WTC11 (cell line): ENCODE results near the gene DRC1. TPM values are rescaled to one million over a fixed set of nuclear protein-coding genes. Genes with fewer than 3 reads are reported as not detected.

Experiments
- ATAC-seq: fragments of 200-7000 bp; cut with Tn5 transposase; 2 replicates; pipeline ENCODE4 v1.10.0; 2021; ENCODE audit warnings: mild to moderate bottlenecking, moderate library complexity
- CTCF ChIA-PET: fragments of 300-600 bp; sonication (Branson Sonifier 250); formaldehyde crosslinking; loops from one replicate; lab custom pipeline; 2021; ENCODE audit warnings: antibody characterized with exemption; lab: Charles Lee
- POLR2A ChIA-PET: fragments of 350-600 bp; sonication (Branson Sonifier 250); formaldehyde crosslinking; loops from one replicate; lab custom pipeline; 2021; ENCODE audit warnings: antibody characterized with exemption; lab: Charles Lee
- DNase-seq: peaks from one replicate; pipeline ENCODE4 v3.0.0; 2021; ENCODE audit warnings: low spot score
- H3K27ac Mint-ChIP-seq: 2 replicates; pipeline ENCODE4 v1.8.0; 2021; ENCODE audit warnings: mixed read lengths
- H3K27me3 Mint-ChIP-seq: 2 replicates; pipeline ENCODE4 v1.8.0; 2021; ENCODE audit warnings: low read depth, mild to moderate bottlenecking, moderate library complexity, mixed read lengths
- H3K36me3 Mint-ChIP-seq: 2 replicates; pipeline ENCODE4 v1.8.0; 2021; ENCODE audit warnings: mixed read lengths
- H3K4me1 Mint-ChIP-seq: 2 replicates; pipeline ENCODE4 v1.8.0; 2022; ENCODE audit warnings: mixed read lengths
- H3K4me3 Mint-ChIP-seq: 2 replicates; pipeline ENCODE4 v1.8.0; 2021; ENCODE audit warnings: mild to moderate bottlenecking, moderate library complexity, mixed read lengths
- H3K9me3 Mint-ChIP-seq: 2 replicates; pipeline ENCODE4 v1.8.0; 2021; ENCODE audit warnings: mixed read lengths
- CBFB ChIP-seq: sonication (generic); formaldehyde crosslinking; IDR thresholded peaks from 2 replicates; pipeline ENCODE4 v1.8.1; 2022; ENCODE audit warnings: mild to moderate bottlenecking, low read depth, missing genetic modification reagents
- CREB1 ChIP-seq: sonication (generic); formaldehyde crosslinking; IDR thresholded peaks from 2 replicates; pipeline ENCODE4 v1.8.0; 2023; ENCODE audit warnings: mild to moderate bottlenecking, missing genetic modification reagents
- CTCF ChIP-seq: fragments of 200-600 bp; IDR thresholded peaks from 2 replicates; pipeline ENCODE4 v1.8.0; 2022; ENCODE audit warnings: antibody characterized with exemption
- HMGA2 ChIP-seq: fragments of 250-450 bp; sonication (Bioruptor Pico); IDR thresholded peaks from 2 replicates; pipeline ENCODE4 v1.4.0; 2021; ENCODE audit warnings: mild to moderate bottlenecking, moderate library complexity
- JUN ChIP-seq: sonication (generic); formaldehyde crosslinking; IDR thresholded peaks from 2 replicates; pipeline ENCODE4 v1.8.0; 2023; ENCODE audit warnings: mild to moderate bottlenecking, missing genetic modification reagents
- MYBL2 ChIP-seq: sonication (generic); formaldehyde crosslinking; IDR thresholded peaks from 2 replicates; pipeline ENCODE4 v1.8.1; 2023; ENCODE audit warnings: mild to moderate bottlenecking, moderate library complexity, missing genetic modification reagents
- NFATC4 ChIP-seq: fragments of 250-450 bp; sonication (Bioruptor Pico); IDR thresholded peaks from 2 replicates; pipeline ENCODE4 v1.9.0; 2021; ENCODE audit warnings: mild to moderate bottlenecking
- NFYB ChIP-seq: sonication (generic); formaldehyde crosslinking; conservative IDR thresholded peaks from 2 replicates; pipeline ENCODE4 v1.8.0; 2022; ENCODE audit warnings: low read depth, missing genetic modification reagents
- NR1H2 ChIP-seq: sonication (generic); formaldehyde crosslinking; IDR thresholded peaks from 2 replicates; pipeline ENCODE4 v1.9.0; 2021; ENCODE audit warnings: mild to moderate bottlenecking, moderate library complexity, missing genetic modification reagents
- SP1 ChIP-seq: sonication (generic); formaldehyde crosslinking; conservative IDR thresholded peaks from 2 replicates; pipeline ENCODE4 v1.8.1; 2022; ENCODE audit warnings: missing genetic modification reagents
- TCF7 ChIP-seq: sonication (generic); formaldehyde crosslinking; IDR thresholded peaks from 2 replicates; pipeline ENCODE4 v1.8.0; 2022; ENCODE audit warnings: mild to moderate bottlenecking, low read depth, missing genetic modification reagents, moderate library complexity
- TEAD1 ChIP-seq: sonication (generic); formaldehyde crosslinking; IDR thresholded peaks from 2 replicates; pipeline ENCODE4 v1.8.0; 2022; ENCODE audit warnings: mild to moderate bottlenecking, missing genetic modification reagents
- TP53 ChIP-seq: sonication (generic); formaldehyde crosslinking; IDR thresholded peaks from 2 replicates; pipeline ENCODE4 v1.8.1; 2023; ENCODE audit warnings: mild to moderate bottlenecking, missing genetic modification reagents
- ZBTB21 ChIP-seq: sonication (generic); formaldehyde crosslinking; IDR thresholded peaks from 2 replicates; pipeline ENCODE4 v1.8.1; 2023; ENCODE audit warnings: mild to moderate bottlenecking, missing genetic modification reagents, borderline replicate concordance
- ZNF232 ChIP-seq: sonication (generic); formaldehyde crosslinking; IDR thresholded peaks from 2 replicates; pipeline ENCODE4 v1.8.0; 2022; ENCODE audit warnings: mild to moderate bottlenecking, missing genetic modification reagents
- total RNA-seq: library from RNA; stranded (reverse); gene quantifications from 3 replicates; pipeline ENCODE4 v1.2.3, GENCODE V29; 2021
- TF ChIP-seq, protein P1 (sequence below): sonication (generic); formaldehyde crosslinking; IDR thresholded peaks from 2 replicates; pipeline ENCODE4 v1.8.0; 2023; ENCODE audit warnings: missing genetic modification reagents, mild to moderate bottlenecking, borderline replicate concordance
- TF ChIP-seq, protein P2 (sequence below): sonication (generic); formaldehyde crosslinking; IDR thresholded peaks from 2 replicates; pipeline ENCODE4 v1.8.1; 2022; ENCODE audit warnings: missing genetic modification reagents, borderline replicate concordance
- TF ChIP-seq, protein P3 (sequence below): sonication (generic); formaldehyde crosslinking; IDR thresholded peaks from 2 replicates; pipeline ENCODE4 v1.8.0; 2022; ENCODE audit warnings: missing genetic modification reagents
- TF ChIP-seq, protein P4 (sequence below): sonication (generic); formaldehyde crosslinking; IDR thresholded peaks from 2 replicates; pipeline ENCODE4 v1.8.1; 2023; ENCODE audit warnings: mild to moderate bottlenecking, moderate library complexity, missing genetic modification reagents
- TF ChIP-seq, protein P5 (sequence below): sonication (generic); formaldehyde crosslinking; IDR thresholded peaks from 2 replicates; pipeline ENCODE4 v1.8.0; 2022; ENCODE audit warnings: mild to moderate bottlenecking, missing genetic modification reagents

DRC1 gene
- total RNA-seq, 1 experiment from 2014 or later = 0.55 TPM

GRCh38 chr2:26399771-26400376, 1.8 kb upstream of the DRC1 start (continued):
- TF ChIP-seq, protein P1, sequence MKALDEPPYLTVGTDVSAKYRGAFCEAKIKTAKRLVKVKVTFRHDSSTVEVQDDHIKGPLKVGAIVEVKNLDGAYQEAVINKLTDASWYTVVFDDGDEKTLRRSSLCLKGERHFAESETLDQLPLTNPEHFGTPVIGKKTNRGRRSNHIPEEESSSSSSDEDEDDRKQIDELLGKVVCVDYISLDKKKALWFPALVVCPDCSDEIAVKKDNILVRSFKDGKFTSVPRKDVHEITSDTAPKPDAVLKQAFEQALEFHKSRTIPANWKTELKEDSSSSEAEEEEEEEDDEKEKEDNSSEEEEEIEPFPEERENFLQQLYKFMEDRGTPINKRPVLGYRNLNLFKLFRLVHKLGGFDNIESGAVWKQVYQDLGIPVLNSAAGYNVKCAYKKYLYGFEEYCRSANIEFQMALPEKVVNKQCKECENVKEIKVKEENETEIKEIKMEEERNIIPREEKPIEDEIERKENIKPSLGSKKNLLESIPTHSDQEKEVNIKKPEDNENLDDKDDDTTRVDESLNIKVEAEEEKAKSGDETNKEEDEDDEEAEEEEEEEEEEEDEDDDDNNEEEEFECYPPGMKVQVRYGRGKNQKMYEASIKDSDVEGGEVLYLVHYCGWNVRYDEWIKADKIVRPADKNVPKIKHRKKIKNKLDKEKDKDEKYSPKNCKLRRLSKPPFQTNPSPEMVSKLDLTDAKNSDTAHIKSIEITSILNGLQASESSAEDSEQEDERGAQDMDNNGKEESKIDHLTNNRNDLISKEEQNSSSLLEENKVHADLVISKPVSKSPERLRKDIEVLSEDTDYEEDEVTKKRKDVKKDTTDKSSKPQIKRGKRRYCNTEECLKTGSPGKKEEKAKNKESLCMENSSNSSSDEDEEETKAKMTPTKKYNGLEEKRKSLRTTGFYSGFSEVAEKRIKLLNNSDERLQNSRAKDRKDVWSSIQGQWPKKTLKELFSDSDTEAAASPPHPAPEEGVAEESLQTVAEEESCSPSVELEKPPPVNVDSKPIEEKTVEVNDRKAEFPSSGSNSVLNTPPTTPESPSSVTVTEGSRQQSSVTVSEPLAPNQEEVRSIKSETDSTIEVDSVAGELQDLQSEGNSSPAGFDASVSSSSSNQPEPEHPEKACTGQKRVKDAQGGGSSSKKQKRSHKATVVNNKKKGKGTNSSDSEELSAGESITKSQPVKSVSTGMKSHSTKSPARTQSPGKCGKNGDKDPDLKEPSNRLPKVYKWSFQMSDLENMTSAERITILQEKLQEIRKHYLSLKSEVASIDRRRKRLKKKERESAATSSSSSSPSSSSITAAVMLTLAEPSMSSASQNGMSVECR = no peak
- TF ChIP-seq HMGA2 = no peak
- no peak for TF ChIP-seq CBFB (CRISPR knock-in tag)
- TF ChIP-seq NFATC4 = no peak
- TF ChIP-seq, protein P2, sequence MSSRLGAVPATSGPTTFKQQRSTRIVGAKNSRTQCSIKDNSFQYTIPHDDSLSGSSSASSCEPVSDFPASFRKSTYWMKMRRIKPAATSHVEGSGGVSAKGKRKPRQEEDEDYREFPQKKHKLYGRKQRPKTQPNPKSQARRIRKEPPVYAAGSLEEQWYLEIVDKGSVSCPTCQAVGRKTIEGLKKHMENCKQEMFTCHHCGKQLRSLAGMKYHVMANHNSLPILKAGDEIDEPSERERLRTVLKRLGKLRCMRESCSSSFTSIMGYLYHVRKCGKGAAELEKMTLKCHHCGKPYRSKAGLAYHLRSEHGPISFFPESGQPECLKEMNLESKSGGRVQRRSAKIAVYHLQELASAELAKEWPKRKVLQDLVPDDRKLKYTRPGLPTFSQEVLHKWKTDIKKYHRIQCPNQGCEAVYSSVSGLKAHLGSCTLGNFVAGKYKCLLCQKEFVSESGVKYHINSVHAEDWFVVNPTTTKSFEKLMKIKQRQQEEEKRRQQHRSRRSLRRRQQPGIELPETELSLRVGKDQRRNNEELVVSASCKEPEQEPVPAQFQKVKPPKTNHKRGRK (CRISPR knock-in tag) = no peak
- no peak for TF ChIP-seq TEAD1 (CRISPR knock-in tag)
- no peak for TF ChIP-seq NR1H2 (CRISPR knock-in tag)
- TF ChIP-seq CREB1 (CRISPR knock-in tag) = no peak
- TF ChIP-seq ZNF232 = no peak
- TF ChIP-seq TCF7 (CRISPR knock-in tag) = no peak

- ChIA-PET CTCF (no interaction called here), POLR2A (no interaction called here)
- Mint-ChIP-seq H3K4me3 (no peak overlapping the region), H3K27ac (no peak overlapping the region), H3K9me3 (no peaks in the 10 kb centered on the region), H3K4me1 (peaks cover 3% of the 10 kb centered on the region; the same call in 1 of the 2 replicates), H3K27me3 (peaks cover 10% of the 10 kb centered on the region; the same call in 1 of the 2 replicates), H3K36me3 (no peaks in the 10 kb centered on the region)
- DNase-seq (no peak), ATAC-seq (no peak)
- TF ChIP-seq CTCF = no peak
- TF ChIP-seq NFATC4 = no peak
- TF ChIP-seq JUN (CRISPR knock-in tag) = no peak
- TF ChIP-seq, protein P3, sequence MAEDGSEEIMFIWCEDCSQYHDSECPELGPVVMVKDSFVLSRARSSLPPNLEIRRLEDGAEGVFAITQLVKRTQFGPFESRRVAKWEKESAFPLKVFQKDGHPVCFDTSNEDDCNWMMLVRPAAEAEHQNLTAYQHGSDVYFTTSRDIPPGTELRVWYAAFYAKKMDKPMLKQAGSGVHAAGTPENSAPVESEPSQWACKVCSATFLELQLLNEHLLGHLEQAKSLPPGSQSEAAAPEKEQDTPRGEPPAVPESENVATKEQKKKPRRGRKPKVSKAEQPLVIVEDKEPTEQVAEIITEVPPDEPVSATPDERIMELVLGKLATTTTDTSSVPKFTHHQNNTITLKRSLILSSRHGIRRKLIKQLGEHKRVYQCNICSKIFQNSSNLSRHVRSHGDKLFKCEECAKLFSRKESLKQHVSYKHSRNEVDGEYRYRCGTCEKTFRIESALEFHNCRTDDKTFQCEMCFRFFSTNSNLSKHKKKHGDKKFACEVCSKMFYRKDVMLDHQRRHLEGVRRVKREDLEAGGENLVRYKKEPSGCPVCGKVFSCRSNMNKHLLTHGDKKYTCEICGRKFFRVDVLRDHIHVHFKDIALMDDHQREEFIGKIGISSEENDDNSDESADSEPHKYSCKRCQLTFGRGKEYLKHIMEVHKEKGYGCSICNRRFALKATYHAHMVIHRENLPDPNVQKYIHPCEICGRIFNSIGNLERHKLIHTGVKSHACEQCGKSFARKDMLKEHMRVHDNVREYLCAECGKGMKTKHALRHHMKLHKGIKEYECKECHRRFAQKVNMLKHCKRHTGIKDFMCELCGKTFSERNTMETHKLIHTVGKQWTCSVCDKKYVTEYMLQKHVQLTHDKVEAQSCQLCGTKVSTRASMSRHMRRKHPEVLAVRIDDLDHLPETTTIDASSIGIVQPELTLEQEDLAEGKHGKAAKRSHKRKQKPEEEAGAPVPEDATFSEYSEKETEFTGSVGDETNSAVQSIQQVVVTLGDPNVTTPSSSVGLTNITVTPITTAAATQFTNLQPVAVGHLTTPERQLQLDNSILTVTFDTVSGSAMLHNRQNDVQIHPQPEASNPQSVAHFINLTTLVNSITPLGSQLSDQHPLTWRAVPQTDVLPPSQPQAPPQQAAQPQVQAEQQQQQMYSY (CRISPR knock-in tag) = no peak
- TF ChIP-seq, protein P2 (CRISPR knock-in tag) = no peak
- TF ChIP-seq, protein P4, sequence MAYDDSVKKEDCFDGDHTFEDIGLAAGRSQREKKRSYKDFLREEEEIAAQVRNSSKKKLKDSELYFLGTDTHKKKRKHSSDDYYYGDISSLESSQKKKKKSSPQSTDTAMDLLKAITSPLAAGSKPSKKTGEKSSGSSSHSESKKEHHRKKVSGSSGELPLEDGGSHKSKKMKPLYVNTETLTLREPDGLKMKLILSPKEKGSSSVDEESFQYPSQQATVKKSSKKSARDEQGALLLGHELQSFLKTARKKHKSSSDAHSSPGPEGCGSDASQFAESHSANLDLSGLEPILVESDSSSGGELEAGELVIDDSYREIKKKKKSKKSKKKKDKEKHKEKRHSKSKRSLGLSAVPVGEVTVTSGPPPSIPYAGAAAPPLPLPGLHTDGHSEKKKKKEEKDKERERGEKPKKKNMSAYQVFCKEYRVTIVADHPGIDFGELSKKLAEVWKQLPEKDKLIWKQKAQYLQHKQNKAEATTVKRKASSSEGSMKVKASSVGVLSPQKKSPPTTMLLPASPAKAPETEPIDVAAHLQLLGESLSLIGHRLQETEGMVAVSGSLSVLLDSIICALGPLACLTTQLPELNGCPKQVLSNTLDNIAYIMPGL (CRISPR knock-in tag) = no peak
- TF ChIP-seq, protein P5, sequence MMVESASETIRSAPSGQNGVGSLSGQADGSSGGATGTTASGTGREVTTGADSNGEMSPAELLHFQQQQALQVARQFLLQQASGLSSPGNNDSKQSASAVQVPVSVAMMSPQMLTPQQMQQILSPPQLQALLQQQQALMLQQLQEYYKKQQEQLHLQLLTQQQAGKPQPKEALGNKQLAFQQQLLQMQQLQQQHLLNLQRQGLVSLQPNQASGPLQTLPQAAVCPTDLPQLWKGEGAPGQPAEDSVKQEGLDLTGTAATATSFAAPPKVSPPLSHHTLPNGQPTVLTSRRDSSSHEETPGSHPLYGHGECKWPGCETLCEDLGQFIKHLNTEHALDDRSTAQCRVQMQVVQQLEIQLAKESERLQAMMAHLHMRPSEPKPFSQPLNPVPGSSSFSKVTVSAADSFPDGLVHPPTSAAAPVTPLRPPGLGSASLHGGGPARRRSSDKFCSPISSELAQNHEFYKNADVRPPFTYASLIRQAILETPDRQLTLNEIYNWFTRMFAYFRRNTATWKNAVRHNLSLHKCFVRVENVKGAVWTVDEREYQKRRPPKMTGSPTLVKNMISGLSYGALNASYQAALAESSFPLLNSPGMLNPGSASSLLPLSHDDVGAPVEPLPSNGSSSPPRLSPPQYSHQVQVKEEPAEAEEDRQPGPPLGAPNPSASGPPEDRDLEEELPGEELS (CRISPR knock-in tag) = no peak
- no peak for TF ChIP-seq NFYB (CRISPR knock-in tag)
- no peak for TF ChIP-seq ZBTB21 (CRISPR knock-in tag)
- TF ChIP-seq MYBL2 (CRISPR knock-in tag) = no peak
- no peak for TF ChIP-seq SP1 (CRISPR knock-in tag)
- no peak for TF ChIP-seq TP53 (CRISPR knock-in tag)
Observed at GRCh38 chr2:26400723-26401122, 997 bp upstream of the DRC1 start.
